Measurements from ENCODE around the gene PHF21A.

- TF ChIP-seq CTCF (IDR thresholded peaks at IDR 0.05; ENCODE audit: control extremely low read depth in 1 of 3, insufficient read depth in 1 of 3, low read depth in 1 of 3, low read length in 3 of 3) (no peak), RFX5 (IDR thresholded peaks at IDR 0.05; ENCODE audit: borderline replicate concordance, low read depth, low read length) (no peak), POLR2AphosphoS5 (IDR thresholded peaks at IDR 0.05; ENCODE audit: low read depth, low read length) (no peak), SP1 (IDR thresholded peaks at IDR 0.05; ENCODE audit: low read depth, low read length) (no peak), EP300 (IDR thresholded peaks at IDR 0.05; ENCODE audit: borderline replicate concordance in 1 of 2, low read depth in 2 of 2, low read length in 2 of 2) (no peak), CHD1 (IDR thresholded peaks at IDR 0.05; ENCODE audit: low read depth, low read length) (no peak), EZH2 (IDR thresholded peaks at IDR 0.05; ENCODE audit: low read depth, low read length, severe bottlenecking) (no peak), KDM1A (IDR thresholded peaks at IDR 0.05; ENCODE audit: borderline replicate concordance, low read length) (no peak), GTF2F1 (IDR thresholded peaks at IDR 0.05; ENCODE audit: borderline replicate concordance, low read depth, low read length) (no peak), POLR2A (IDR thresholded peaks at IDR 0.05; ENCODE audit: control extremely low read depth in 1 of 2, low read depth in 2 of 2, low read length in 2 of 2) (no peak), YY1 (IDR thresholded peaks at IDR 0.05; ENCODE audit: low read depth, low read length) (no peak)
Observed at GRCh38 chr11:46133119-46133518, 11.9 kb upstream of the PHF21A start.
